Measurements from ENCODE around the gene SAMD15. TPM values are rescaled to one million over a fixed set of nuclear protein-coding genes. Genes with fewer than 3 reads are reported as not detected.
"Not testable (repeated sequence)": the region's sequence is repeated elsewhere in the genome, so short reads cannot be mapped to it uniquely, and the experiment has no call there.

SAMD15 gene
- total RNA-seq, 4 donors from 2014 or later = 4.8 to 9.5 (median 7.3) TPM

- no peak for DNase-seq
- WGBS, 2 donors = 76 to 79% methylated on average over 6 of the region's 6 CpGs
- intact Hi-C loops (cut with DNase I) = no loop called here
Observed at GRCh38 chr14:77406718-77407117, 29.5 kb downstream of the SAMD15 start.

DNA sequence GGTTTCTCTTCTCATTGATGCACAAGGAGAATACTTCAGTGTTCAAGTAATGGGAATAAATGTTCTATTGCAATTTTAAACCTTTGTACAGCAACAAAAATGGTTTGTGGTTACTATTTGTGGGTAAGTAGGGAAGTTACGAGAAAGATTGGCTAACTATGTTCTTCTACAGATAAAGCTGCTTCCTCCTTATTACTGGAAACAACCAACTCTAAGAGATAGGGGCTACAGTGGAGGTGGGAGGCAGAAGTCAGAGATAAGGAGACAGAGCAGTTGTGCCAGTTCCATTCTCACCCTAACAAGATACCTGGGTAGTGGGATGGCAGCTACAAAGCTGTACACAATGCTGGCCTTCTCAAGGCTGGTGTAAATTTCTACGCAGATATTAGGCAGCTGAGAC, 30.0 kb downstream of the SAMD15 start:
- DNase-seq = no peak
- Histone ChIP-seq H3K9me3 (no peaks in the 10 kb centered on the region), H3K27me3 (no peaks in the 10 kb centered on the region), H3K36me3 (no peaks in the 10 kb centered on the region), H3K4me1 (no peaks in the 10 kb centered on the region), H3K4me3 (replicated peaks in 1 of 3) (no peak overlapping the region), H3K27ac (no peak overlapping the region)
- intact Hi-C loops (cut with DNase I) = no loop called here
- TF ChIP-seq POLR2A (IDR thresholded peaks at IDR 0.05) (no peak), CTCF (IDR thresholded peaks at IDR 0.05) (no peak)
- 91 to 92% methylated on average over 2 of the region's 2 CpGs for WGBS, 2 donors

More at GRCh38 chr14:77406718-77407117, 29.5 kb downstream of the SAMD15 start:
- Histone ChIP-seq H3K4me3 (replicated peaks in 1 of 3) (no peak overlapping the region), H3K27ac (no peak overlapping the region), H3K4me1 (no peaks in the 10 kb centered on the region), H3K27me3 (no peaks in the 10 kb centered on the region), H3K36me3 (no peaks in the 10 kb centered on the region), H3K9me3 (no peaks in the 10 kb centered on the region)
- no peak for TF ChIP-seq CTCF (IDR thresholded peaks at IDR 0.05)
- no peak for TF ChIP-seq POLR2A (IDR thresholded peaks at IDR 0.05)

DNA sequence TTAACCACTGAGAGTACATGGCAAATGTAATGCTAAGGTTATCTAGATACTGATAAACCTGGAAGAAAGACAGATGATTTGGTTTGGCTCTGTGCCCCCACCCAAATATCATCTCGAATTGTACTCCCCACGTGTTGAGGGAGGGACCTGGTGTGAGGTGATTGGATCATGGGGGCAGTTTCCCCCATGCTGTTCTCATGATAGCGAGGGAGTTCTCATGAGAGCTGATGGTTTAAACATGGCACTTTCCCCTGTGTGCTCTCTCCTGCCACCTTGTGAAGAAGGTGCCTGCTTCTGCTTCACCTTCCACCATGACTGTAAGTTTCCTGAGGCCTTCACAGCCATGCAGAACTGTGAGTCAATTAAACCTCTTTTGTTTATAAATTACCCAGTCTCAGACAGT, 32.0 kb downstream of the SAMD15 start:
- Histone ChIP-seq H3K9me3 (no peaks in the 10 kb centered on the region), H3K4me3 (replicated peaks in 1 of 3) (no peak overlapping the region), H3K36me3 (no peaks in the 10 kb centered on the region), H3K27ac (no peak overlapping the region), H3K27me3 (no peaks in the 10 kb centered on the region), H3K4me1 (no peaks in the 10 kb centered on the region)
- no peak for DNase-seq
- intact Hi-C loops (cut with DNase I) = no loop called here
- WGBS, 2 donors = 47 to 52% methylated on average over 3 of the region's 3 CpGs
- no peak for TF ChIP-seq POLR2A (IDR thresholded peaks at IDR 0.05)
- no peak for TF ChIP-seq CTCF (IDR thresholded peaks at IDR 0.05)

- H3K27ac ChIP-seq; H3K36me3 ChIP-seq; H3K9me3 ChIP-seq; DNase-seq; H3K4me1 ChIP-seq; intact Hi-C loops (cut with DNase I); H3K4me3 ChIP-seq (replicated peaks in 1 of 3); H3K27me3 ChIP-seq: not testable (repeated sequence)
- WGBS, 2 donors = 93 to 96% methylated on average over 10 of the region's 10 CpGs
Observed at GRCh38 chr14:77415403-77416030, 38.3 kb downstream of the SAMD15 start.

DNA sequence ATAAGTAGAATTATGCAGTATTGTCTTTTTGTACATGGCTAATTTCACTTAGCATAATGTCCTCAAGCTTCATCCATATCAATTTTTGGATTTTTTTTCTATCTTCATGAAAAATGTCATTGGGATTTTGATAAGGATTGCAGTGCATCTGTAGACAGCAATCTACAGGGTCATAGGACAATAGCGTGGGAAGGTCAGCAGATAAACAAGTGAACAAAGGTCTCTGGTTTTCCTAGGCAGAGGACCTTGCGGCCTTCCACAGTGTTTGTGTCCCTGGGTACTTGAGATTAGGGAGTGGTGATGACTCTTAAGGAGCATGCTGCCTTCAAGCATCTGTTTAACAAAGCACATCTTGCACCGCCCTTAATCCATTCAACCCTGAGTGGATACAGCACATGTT, 38.9 kb downstream of the SAMD15 start:
- 71 to 85% methylated on average over 2 to 3 of the region's 3 CpGs for WGBS, 2 donors
- H3K27ac ChIP-seq; H3K4me3 ChIP-seq (replicated peaks in 1 of 3); H3K27me3 ChIP-seq; intact Hi-C loops (cut with DNase I); H3K4me1 ChIP-seq; H3K9me3 ChIP-seq; DNase-seq; H3K36me3 ChIP-seq: not testable (repeated sequence)

DNA sequence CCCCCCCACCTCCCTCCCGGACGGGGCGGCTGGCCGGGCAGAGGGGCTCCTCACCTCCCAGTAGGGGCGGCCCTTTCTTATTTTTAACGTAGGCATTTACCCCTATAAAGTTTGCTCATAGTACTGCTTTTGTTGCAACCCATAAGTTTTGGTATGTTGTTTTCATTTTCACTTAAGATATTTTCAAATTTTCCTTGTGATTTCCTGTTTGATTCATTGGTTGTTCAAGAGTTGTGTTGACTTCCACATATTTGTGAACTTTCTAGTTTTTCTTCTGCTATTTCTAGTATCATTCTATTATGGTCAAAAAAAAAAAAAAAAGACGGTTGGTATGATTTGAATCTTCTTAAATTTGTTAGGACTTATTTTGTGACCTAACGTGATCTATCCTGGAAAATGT, 39.7 kb downstream of the SAMD15 start:
- Histone ChIP-seq H3K27ac (no peak overlapping the region), H3K36me3 (peaks cover 0 to 3% of the 10 kb centered on the region in 2 donors), H3K9me3 (no peaks in the 10 kb centered on the region), H3K4me1 (no peaks in the 10 kb centered on the region), H3K4me3 (replicated peaks in 1 of 3) (no peak overlapping the region), H3K27me3 (no peaks in the 10 kb centered on the region)
- TF ChIP-seq POLR2A (IDR thresholded peaks at IDR 0.05) (no peak), CTCF (IDR thresholded peaks at IDR 0.05) (no peak)
- intact Hi-C loops (cut with DNase I) = no loop called here
- 91 to 94% methylated on average over 6 to 8 of the region's 8 CpGs for WGBS, 2 donors
- no peak for DNase-seq
